Medulla oblongata (tissue), 1 donor: ENCODE data around the gene XAB2.
"Not testable (repeated sequence)": the region's sequence is repeated elsewhere in the genome, so short reads cannot be mapped to it uniquely, and the experiment has no call there.

ENCODE experiments used
- DNase-seq: peaks from one replicate; pipeline ENCODE4 v3.0.0-alpha.2; 2015; ENCODE audit errors: extremely low spot score

The XAB2 gene

DNA sequence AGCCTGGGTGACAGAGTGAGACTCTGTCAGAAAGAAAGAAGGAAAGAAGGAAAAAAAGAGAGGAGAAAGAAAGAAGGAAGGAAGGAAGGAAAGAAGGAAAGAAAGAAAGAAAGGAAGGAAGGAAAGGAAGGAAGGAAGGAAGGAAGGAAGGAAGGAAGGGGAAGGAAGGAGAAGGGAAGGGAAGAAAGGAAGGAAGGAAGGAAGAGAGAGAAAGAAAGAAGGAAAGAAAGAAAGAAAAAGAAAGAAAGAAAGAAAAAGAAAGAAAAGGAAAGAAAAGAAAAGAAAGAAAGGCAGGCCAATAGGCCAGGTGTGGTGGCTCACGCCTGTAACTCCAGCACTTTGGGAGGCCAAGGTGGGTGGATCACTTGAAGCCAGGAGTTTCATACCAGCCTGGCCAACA, 51.9 kb downstream of the XAB2 start:
- not testable (repeated sequence) for DNase-seq

DNA sequence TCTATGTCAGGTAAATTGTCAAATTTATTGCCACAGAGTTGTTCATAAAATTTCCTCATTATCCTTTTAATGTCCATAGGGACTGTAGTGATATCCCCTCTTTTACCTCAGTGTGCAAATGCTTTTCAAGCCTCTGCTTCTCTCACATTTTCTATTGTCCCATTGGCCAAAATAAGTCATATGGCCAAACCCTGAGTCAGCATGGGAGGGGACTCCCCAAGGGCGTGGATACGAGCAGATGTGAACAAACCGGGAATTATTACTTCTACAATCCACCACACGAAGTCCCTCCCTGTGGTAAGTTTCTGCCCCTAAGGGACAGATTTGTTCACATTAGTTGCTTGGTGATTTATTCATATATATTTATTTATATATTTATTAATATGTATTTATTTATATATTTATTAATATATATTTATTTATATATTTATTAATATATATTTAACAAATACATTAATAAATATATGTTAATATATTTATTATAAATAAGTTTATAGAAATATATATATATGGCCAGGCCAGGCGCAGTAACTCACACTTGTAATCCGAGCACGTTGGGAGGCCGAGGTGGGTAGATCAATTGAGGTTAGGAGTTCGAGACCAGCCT, 53.8 kb downstream of the XAB2 start:
- DNase-seq: no peak

- DNase-seq: no peak
Observed at GRCh38 chr19:7570761-7571160, 58.6 kb downstream of the XAB2 start.
